ENCODE measurements around the gene CSMD2.

Gene CSMD2

DNA sequence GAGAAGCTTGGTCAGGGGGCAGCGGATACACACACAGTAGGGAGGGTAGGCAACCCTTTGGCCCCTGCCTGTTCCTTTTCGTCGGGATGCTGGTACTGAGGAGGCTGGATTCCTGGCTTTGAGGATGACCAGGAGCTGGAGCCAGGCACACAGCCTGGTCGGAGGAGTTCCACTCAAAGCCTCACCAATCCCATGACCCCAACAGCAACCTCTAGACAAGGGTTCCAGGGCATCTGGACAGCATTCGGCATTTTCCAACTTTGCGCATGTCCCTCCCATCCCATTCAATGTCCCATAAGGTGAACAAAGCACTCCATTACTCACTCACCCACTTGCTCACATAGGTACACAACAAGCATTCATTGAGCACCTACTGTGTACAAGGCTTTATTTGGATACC, 343.7 kb downstream of the CSMD2 start:
- H3F3A ChIP-seq (ENCODE audit: low read depth) = no peaks in the 10 kb centered on the region
- no peaks in the 10 kb centered on the region for H4K20me1 ChIP-seq (ENCODE audit: insufficient read depth, low read length, poor library complexity, severe bottlenecking)
- H2AFZ ChIP-seq (ENCODE audit: low read length) = no peak overlapping the region
- no peaks in the 10 kb centered on the region for H3K9me2 ChIP-seq (replicated peaks; ENCODE audit: low read depth, low read length)
- no peaks in the 10 kb centered on the region for H3K27me3 ChIP-seq (ENCODE audit: insufficient read depth, low read length, poor library complexity, severe bottlenecking)
- H3K4me1 ChIP-seq (ENCODE audit: insufficient read depth, low read length, poor library complexity, severe bottlenecking) = no peaks in the 10 kb centered on the region
- no peaks in the 10 kb centered on the region for H3K79me2 ChIP-seq (ENCODE audit: insufficient read depth, low read length)
- no peak overlapping the region for H3K4me2 ChIP-seq (ENCODE audit: low read depth, low read length, poor library complexity, severe bottlenecking)
- no peaks in the 10 kb centered on the region; the same call in 1 of the 2 replicates for H3K9me3 ChIP-seq (ENCODE audit: insufficient read depth, low read depth, low read length)
- TF ChIP-seq EZH2phosphoT487 (IDR thresholded peaks at IDR 0.05; ENCODE audit: borderline replicate concordance) = no peak
- TF ChIP-seq, protein P1, sequence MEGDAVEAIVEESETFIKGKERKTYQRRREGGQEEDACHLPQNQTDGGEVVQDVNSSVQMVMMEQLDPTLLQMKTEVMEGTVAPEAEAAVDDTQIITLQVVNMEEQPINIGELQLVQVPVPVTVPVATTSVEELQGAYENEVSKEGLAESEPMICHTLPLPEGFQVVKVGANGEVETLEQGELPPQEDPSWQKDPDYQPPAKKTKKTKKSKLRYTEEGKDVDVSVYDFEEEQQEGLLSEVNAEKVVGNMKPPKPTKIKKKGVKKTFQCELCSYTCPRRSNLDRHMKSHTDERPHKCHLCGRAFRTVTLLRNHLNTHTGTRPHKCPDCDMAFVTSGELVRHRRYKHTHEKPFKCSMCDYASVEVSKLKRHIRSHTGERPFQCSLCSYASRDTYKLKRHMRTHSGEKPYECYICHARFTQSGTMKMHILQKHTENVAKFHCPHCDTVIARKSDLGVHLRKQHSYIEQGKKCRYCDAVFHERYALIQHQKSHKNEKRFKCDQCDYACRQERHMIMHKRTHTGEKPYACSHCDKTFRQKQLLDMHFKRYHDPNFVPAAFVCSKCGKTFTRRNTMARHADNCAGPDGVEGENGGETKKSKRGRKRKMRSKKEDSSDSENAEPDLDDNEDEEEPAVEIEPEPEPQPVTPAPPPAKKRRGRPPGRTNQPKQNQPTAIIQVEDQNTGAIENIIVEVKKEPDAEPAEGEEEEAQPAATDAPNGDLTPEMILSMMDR (conservative IDR thresholded peaks at IDR 0.05; ENCODE audit: low read length) = no peak
- H3K4me3 ChIP-seq (ENCODE audit: low read length, poor library complexity, severe bottlenecking) = no peak overlapping the region
- H3K9ac ChIP-seq (ENCODE audit: low read depth, low read length, poor library complexity, severe bottlenecking) = no peak overlapping the region
- no peaks in the 10 kb centered on the region for H3K36me3 ChIP-seq (ENCODE audit: insufficient read depth, low read length)

DNA sequence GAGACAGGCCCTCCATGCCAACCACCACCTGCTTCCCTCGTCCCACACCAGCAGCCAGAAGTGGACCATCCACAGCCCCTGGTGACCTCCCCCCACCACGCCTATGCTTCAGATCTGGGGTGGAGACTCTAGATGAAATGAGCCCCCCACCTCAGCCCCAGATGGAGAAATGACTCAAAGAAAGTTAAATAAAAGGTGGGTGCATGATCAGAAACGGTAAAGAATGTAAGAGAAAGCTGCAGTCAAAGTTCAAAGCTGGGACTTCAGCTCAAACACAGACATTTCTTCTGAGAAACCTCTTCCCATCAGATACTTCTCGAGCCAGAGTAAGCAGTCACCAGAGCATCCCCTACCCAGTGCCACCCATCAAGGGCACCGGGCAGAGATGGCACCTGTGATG, 344.2 kb downstream of the CSMD2 start:
- no peaks in the 10 kb centered on the region for H3K79me2 ChIP-seq (ENCODE audit: insufficient read depth, low read length)
- no peaks in the 10 kb centered on the region for H3K27me3 ChIP-seq (ENCODE audit: insufficient read depth, low read length, poor library complexity, severe bottlenecking)
- H2AFZ ChIP-seq (ENCODE audit: low read length) = no peak overlapping the region
- H3K9me3 ChIP-seq (ENCODE audit: insufficient read depth, low read depth, low read length) = no peaks in the 10 kb centered on the region
- H3K9ac ChIP-seq (ENCODE audit: low read depth, low read length, poor library complexity, severe bottlenecking) = no peak overlapping the region
- TF ChIP-seq EZH2phosphoT487 (IDR thresholded peaks at IDR 0.05; ENCODE audit: borderline replicate concordance) = no peak
- TF ChIP-seq, protein P1 (conservative IDR thresholded peaks at IDR 0.05; ENCODE audit: low read length) = no peak
- H3K36me3 ChIP-seq (ENCODE audit: insufficient read depth, low read length) = no peaks in the 10 kb centered on the region
- no peaks in the 10 kb centered on the region for H3F3A ChIP-seq (ENCODE audit: low read depth)
- H3K4me3 ChIP-seq (ENCODE audit: low read length, poor library complexity, severe bottlenecking) = no peak overlapping the region
- H3K4me2 ChIP-seq (ENCODE audit: low read depth, low read length, poor library complexity, severe bottlenecking) = no peak overlapping the region
- H3K4me1 ChIP-seq (ENCODE audit: insufficient read depth, low read length, poor library complexity, severe bottlenecking) = no peaks in the 10 kb centered on the region
- H4K20me1 ChIP-seq (ENCODE audit: insufficient read depth, low read length, poor library complexity, severe bottlenecking) = no peaks in the 10 kb centered on the region
- H3K9me2 ChIP-seq (replicated peaks; ENCODE audit: low read depth, low read length) = no peaks in the 10 kb centered on the region

- H3K4me1 ChIP-seq (ENCODE audit: insufficient read depth, low read length, poor library complexity, severe bottlenecking) = no peaks in the 10 kb centered on the region
- H3K27me3 ChIP-seq (ENCODE audit: insufficient read depth, low read length, poor library complexity, severe bottlenecking) = no peaks in the 10 kb centered on the region
- H3K36me3 ChIP-seq (ENCODE audit: insufficient read depth, low read length) = no peaks in the 10 kb centered on the region
- no peaks in the 10 kb centered on the region for H3K79me2 ChIP-seq (ENCODE audit: insufficient read depth, low read length)
- no peak overlapping the region for H3K4me2 ChIP-seq (ENCODE audit: low read depth, low read length, poor library complexity, severe bottlenecking)
- no peak for TF ChIP-seq EZH2phosphoT487 (IDR thresholded peaks at IDR 0.05; ENCODE audit: borderline replicate concordance)
- TF ChIP-seq, protein P1 (conservative IDR thresholded peaks at IDR 0.05; ENCODE audit: low read length) = no peak
- no peaks in the 10 kb centered on the region for H3F3A ChIP-seq (ENCODE audit: low read depth)
- no peak overlapping the region for H3K9ac ChIP-seq (ENCODE audit: low read depth, low read length, poor library complexity, severe bottlenecking)
- H2AFZ ChIP-seq (ENCODE audit: low read length) = no peak overlapping the region
- H3K4me3 ChIP-seq (ENCODE audit: low read length, poor library complexity, severe bottlenecking) = no peak overlapping the region
- H4K20me1 ChIP-seq (ENCODE audit: insufficient read depth, low read length, poor library complexity, severe bottlenecking) = no peaks in the 10 kb centered on the region
- no peaks in the 10 kb centered on the region for H3K9me3 ChIP-seq (ENCODE audit: insufficient read depth, low read depth, low read length)
- H3K9me2 ChIP-seq (replicated peaks; ENCODE audit: low read depth, low read length) = no peaks in the 10 kb centered on the region
These were observed 345.1 kb downstream of the CSMD2 start for GRCh38 chr1:33819913-33820311.
